ENCODE measurements around the gene TEX14.

The TEX14 gene

GRCh38 chr17:58517928-58518609 lies 173.8 kb downstream of the TEX14 start:
- DNase-seq, result peak; percentile 100

- no peak for DNase-seq
These were observed 174.4 kb downstream of the TEX14 start for GRCh38 chr17:58517378-58517927.

GRCh38 chr17:58516644-58517377 lies 175.0 kb downstream of the TEX14 start:
- DNase-seq, result no peak

- no peak for DNase-seq
These were observed 176.6 kb downstream of the TEX14 start for GRCh38 chr17:58515286-58515685.

GRCh38 chr17:58514770-58515157 lies 177.1 kb downstream of the TEX14 start:
- no peak for DNase-seq

GRCh38 chr17:58513965-58514769 lies 177.7 kb downstream of the TEX14 start, which contains the start of gene MTMR4:
MTMR4 (minus strand) TSS chr17:58514638; CDS start chr17:58514407, 231 bp downstream.
- DNase-seq, result peak; percentile 86

GRCh38 chr17:58513267-58513964 lies 178.4 kb downstream of the TEX14 start:
- peak; percentile 23 for DNase-seq

- no peak for DNase-seq
These were observed 181.8 kb downstream of the TEX14 start for GRCh38 chr17:58510075-58510474.

GRCh38 chr17:58508341-58509067 lies 183.3 kb downstream of the TEX14 start:
- DNase-seq, result no peak

GRCh38 chr17:58507123-58507634 lies 184.7 kb downstream of the TEX14 start:
- DNase-seq, result no peak

Data from activated CD4-positive, alpha-beta T cell treated with anti-CD3 and anti-CD28 coated beads, Interleukin-10, Interleukin-2, amounts not matched to agents 100 ng/mL and 50 ng/mL, durations not matched to agents 16 hours and 8 hours (primary cell).